LoVo (cell line): Measurements from ENCODE around the gene TRPM3.

ENCODE experiments used
- DNase-seq: peaks from one replicate; pipeline ENCODE4 v3.0.0-alpha.2; 2016; ENCODE audit warnings: low spot score

Gene TRPM3

DNA sequence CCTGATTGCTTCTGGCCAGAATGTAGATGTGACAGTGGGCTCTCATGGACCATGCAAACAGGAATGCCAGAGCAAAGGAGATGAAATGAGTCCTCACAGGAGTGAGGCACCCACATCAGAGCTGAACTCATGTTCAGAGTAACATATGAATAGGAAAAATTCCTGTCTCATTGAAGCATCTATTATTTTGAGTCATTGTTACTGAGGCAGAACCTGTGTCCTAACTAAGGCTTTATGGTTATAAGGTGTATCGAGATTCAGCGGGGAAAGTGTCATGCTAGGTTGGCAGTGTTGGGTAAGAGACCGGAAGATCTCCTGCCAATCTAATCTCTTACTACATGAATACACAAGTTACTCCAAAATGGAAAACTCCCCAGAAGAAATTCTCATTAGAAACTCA, 304.1 kb downstream of the TRPM3 start:
- DNase-seq = no peak

DNA sequence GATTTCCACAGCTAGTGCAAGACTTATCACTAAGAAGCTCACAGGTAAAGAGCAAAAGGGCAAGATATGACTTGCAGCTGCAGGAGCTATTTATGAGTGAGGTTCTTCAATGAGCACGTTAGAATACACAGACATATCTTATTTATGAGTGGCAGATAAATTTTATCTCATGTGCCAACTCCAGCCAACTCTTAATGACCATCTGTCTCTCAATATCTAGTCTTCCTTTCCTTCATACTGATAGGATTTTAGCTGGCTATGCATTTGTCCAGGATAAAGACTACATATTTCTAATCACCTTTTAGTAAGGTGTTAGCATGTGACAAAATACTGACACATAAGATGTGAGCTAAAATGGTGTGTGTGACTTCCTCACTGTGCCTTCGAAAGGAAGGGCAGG, 304.5 kb downstream of the TRPM3 start:
- DNase-seq = no peak

DNA sequence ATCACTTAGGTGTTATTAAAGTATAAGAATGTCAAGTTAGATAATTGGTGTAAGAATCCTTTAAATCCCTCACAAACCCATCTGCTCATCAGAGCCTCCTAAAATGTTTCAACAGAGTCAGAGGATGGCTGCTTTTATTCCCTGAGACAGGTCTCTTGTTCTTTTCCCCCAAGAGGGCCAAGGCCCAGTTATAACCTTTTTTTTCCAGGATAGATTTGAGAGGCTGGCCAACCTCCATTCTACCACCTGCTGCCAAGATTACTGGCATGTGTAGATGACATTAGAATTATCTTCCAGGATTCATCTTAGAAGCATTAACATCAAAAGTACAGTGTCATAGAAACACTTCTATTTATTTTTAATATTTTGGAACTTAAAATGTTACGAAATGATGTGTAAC, 305.1 kb downstream of the TRPM3 start:
- no peak for DNase-seq

DNA sequence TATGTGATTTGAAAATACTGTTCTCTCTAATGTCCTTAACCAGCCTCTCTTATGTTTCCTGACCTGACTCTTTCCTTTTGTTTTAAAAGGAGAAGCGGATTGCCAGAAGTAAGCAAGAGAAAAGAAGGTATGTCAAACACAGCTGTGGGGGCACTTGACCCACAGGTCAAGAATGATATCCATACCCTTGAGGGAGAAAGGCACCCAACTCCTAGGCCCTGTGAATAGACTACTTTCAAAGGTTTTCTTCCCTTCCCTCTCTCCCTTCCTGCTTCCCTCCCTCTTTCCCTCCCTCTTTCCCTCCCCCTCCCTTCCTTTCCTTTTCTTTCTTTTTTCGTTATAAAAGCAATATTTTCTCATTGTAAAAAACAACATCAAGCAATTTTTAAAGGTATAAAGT, 306.8 kb downstream of the TRPM3 start:
- no peak for DNase-seq

DNA sequence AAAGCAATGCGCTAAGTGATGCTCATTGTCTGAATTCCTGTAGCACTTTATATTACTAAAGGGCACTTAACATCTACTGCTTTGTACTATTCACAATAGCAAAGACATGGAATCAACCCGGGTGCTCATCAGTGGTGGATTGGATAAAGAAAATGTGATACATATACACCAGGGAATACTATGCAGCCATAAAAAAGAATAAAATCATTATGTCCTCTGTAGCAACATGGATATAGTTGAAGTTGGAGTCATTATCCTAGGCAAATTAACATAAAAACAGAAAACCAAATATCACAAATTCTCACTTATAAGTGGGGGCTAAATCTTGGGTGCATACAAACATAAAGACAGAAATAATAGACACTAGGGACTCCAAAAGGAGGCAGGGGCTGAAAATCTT, 308.3 kb downstream of the TRPM3 start:
- DNase-seq = no peak

DNA sequence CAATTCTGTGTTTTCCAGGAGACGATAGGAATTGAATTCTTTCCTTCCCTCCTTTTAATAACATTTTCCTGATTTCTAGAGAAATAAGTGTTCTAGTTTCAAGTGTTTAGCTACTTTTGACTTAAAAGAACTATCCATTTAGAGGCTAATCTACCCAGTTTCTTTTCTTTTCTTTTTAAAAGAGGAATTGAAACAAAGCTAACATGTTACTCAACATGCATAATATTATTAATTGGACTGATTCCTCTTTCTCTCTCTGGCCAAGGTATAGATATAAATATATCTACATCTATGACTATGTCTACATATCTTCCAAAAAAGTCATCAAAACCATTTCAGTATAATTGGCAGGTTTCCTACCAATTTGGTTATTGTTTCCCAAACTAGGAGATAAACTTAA, 309.8 kb downstream of the TRPM3 start:
- no peak for DNase-seq

DNA sequence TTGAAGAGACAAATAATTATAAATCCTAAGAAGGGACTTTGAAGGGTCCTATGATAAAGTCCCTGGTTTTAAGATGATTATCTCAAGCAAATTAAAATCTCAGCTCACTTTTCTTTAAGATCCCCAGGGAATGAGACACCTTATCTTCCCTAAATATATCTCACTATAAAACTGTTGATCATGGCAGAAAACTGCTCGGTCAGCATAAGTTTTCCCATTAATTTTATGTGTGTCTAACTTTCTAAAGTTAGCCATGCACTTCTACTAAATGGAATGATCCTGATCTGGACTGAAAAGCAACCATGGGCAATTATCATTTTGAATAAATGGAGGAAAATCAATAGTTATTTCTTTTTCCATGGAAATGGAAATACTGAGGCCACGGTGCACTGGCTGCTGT, 314.5 kb downstream of the TRPM3 start:
- DNase-seq = no peak

DNA sequence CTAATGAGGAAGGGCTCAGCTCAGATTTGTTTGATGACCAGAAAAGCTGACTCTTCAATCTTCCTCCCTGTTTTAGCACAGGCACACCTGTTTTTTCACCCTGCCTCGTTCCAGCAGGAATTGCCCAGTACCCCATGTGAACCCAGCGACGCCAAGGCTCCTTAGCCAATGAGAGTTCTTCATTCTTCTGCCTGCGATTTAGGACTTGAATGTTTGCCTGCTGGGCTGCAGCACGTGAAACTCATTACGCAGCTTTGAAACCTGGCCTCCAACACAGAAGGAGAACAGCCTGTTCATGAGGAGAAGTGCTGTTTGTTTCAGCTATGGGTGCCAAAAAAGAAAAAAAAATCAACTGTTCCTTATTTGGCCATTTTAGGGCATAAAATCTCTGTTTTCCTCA, 315.5 kb downstream of the TRPM3 start:
- DNase-seq = no peak

DNA sequence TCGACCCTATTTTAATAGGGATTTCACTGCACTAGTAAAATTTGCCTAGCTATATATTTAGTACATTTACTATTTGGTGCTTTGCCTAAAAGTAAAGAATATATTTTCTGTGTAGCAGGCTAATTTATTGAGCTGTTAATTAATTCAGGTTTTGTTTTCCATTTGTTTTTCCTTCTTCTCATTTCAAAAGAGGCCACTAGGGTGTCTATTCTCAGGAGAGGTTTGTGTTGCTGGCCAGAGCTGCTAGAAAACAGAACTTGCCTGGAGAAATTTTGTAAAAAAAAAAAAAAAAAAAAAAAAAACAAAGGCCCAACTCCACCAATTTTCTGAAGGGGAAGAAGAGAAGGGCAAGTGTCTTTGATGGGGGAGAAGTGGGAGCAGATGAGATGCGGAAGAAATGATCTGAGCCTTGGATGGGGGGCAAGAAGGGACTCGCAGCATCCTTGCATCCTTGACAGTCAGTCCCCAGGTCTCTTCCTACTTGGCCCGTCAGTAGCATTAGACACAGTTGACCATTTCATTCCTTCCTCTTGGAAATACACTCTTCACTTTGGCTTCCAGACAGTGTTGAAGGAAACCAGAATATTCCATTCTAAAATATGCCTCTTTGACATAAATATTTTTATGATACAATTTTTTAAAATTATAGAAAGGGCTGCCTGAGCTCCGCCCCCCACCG, 318.5 kb downstream of the TRPM3 start:
- no peak for DNase-seq

DNA sequence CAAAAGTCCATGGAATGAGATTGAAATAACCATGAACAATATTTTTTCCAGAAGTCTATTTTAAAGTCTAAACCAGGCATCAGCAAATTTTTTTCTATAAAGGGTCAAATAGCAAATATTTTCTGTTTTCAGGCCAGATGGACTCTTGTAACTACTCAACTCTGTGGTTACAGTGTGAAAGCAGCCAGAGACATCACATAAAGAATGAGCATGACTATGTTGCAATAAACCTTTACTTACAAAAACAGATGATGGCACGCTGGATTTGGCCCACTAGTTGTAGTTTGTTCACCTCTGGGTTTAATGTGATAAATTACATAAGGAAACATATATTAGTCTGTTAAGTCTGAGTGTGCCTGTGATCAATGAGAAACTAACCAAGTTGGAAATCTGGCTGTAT, 319.2 kb downstream of the TRPM3 start:
- DNase-seq = no peak

DNA sequence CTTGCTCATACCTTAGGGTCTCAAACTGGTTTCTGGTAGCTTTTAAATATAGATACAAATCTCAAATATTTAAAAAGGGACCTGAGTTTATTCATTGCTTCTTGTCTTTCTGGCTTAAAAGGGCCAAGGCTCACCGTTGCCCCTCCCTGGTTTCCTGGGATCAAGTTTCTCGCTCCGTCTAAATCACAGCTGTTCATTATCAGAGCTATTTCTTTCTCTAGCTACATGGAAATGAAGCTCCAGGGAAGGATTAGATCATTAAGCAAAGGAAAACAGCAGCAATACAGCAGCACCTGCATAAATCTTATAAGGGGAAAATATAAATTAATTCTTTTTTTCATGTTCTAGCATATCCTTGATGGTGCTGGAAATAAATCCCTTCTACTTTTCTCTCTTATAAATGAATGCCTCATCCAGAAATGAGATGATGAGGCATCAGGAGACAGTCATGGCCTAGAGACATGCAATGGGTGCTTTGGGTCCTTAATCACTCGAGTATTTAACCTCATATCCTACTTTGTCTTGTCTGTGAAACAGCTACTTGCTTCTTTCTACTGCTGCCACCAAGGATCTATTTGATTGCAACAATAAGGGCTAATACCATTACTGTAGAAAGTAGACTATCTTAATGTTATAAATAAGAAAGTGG, 320.1 kb downstream of the TRPM3 start:
- DNase-seq = no peak

DNA sequence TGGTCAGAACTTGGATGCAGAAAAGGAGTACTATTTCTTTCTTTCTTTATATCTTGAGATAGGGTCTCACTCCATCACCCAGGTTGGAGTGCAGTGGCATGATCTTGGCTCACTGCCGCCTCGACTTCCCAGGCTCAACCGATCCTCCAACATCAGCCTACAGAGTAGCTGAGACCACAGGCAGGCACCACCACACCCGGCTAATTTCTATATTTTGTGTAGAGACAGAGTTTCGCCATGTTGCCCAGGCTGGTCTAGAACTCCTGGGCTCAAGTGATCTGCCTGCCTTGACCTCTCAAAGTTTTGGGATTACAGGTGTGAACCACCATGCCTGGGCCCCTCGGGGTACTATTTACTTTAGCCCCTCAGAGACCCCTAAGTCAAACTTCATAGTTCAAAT, 323.4 kb downstream of the TRPM3 start:
- no peak for DNase-seq

DNA sequence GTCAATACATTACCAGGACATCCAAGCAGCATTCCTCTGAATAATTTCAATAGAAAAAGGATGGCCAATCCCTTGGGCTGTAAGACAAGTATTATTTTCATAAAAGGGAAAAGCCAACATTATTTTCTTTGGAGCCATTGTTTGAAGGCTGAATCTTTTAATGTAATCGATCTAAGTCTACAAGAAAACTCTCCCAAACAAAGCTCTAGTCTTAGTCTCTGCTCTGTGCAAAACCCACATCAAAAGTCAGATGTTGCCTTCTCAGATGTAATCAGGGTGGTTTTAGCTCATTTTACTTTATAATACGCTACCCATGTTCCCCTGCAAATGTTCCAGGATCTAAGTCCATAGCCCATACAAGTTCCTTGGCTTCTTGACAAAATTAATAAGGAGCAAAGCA, 325.6 kb downstream of the TRPM3 start:
- no peak for DNase-seq

DNA sequence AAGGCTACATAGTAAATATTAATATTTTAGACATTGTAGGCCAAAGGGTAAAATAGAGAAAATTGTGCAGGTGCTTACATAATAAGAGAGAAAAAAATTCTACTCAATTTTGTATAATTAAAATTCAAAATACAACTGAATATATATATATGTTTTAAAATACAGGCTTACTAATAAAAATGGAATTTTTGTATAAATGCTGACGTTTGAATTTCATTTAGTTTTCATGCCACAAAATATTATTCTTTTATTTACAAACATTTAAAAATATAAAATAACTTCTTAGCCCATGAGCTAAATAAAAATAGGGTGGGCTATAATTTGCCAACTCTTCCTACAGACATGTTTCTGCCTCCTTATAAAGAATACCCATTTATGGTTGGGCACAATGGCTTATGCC, 328.6 kb downstream of the TRPM3 start:
- no peak for DNase-seq

DNA sequence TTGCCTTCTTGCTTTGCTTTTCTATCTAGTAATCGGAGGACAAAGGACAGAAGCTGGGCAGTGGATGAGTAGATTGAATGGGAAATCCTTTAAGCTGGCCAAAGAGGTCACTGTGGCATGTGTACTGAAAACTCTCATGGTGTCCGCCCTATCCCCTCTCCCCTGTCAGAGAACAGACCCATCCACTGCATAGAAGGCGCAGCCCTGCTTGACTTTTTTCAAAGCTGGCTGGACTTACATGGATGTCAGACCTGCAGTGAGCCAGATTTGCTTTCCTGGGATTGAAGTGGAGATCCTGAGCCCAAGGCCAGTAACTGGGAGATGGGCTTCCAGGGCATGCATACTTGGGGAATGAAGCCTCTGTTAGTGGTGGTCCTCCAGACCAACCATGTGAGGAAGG, 329.5 kb downstream of the TRPM3 start:
- no peak for DNase-seq

DNA sequence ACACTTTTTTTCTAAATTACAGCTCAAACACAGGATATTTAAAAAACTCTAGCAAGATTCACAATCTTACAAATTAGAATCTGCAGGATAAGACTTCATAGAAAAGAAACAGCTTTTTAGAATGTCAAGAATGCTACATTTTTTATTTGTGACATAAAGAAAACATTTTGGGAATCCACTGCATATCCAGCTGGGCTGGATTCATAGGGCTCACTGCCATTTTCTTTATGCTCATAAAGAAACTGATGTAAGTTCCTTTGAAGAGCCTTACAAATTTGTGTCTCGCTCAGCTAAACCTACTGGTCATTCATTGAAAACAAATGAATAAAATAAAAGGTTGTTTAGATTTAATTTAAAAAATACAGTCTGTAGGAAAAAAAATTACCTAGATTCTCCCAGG, 332.3 kb downstream of the TRPM3 start:
- DNase-seq = no peak

DNA sequence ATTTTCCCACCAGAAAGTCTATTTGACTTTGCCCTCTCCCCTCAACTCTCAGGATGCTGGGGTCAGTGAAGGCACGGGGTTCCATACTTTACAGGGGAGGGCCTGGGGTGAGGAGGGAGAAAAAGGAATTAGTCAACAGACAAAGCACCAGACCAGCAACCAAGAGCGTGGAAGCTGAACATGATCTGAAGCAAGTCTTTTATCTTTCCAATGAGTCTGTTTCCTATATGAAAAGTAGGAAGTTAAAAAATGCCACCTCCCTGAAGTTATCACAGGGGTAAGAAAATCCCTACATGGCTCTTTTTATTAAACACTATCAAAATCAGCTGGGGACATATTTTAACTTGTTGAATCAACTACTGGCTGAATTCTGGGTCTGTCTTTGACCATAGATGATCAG, 337.0 kb downstream of the TRPM3 start:
- DNase-seq = no peak

DNA sequence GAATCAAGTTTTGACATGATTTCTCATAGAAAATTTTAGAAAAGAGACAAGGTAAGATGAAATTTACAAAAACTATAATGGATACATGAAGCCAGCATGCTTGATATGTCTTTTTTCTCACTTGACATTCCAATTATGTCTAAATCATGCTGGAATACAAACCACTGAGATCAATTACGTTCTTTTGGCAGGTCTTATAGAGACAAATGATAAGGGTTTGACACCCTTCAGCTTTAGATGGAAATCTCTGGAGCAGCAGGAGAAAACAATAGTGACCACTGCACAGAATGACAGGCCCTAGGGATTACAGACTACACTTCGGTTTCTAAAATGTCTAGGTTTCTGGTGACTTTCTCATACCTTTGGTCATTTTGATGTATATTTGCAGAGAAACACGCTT, 342.9 kb downstream of the TRPM3 start:
- no peak for DNase-seq

DNA sequence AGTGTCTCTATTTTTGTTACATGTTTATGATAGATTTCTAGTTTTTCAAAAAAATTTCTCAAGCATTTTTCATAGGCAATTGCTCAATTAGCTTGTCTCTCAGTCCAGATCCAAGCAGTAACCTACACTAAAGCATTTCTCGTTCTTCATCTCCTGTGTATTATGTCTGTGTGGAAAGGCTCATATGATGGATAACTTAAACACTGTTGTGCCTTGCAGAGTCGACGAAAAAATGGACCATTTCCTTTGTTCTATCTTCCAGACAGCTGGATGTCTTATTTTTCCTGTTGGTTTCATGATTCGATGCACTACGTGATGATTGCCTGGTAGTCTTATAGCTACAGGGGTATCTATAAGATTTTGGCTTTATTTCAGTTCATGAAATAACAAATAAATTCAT, 347.8 kb downstream of the TRPM3 start:
- no peak for DNase-seq

DNA sequence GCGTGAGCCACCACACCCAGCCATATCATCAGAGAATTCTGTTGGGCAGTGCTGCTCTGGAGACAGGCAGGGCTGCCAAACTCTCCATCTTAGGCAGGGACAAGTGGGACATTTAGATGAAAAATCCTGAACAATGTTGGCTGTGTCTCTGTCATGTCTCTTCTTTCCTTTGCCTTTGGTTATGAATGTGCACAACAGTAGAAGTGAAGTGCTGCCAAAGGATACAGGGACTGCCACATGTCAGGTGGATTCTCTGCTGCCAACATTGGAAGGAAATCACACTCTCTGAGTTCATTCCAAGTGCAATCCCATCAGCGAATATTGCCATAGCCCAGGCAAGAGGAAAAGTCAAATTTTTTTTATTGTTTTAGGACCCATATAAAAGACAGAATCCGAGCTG, 348.8 kb downstream of the TRPM3 start:
- no peak for DNase-seq

DNA sequence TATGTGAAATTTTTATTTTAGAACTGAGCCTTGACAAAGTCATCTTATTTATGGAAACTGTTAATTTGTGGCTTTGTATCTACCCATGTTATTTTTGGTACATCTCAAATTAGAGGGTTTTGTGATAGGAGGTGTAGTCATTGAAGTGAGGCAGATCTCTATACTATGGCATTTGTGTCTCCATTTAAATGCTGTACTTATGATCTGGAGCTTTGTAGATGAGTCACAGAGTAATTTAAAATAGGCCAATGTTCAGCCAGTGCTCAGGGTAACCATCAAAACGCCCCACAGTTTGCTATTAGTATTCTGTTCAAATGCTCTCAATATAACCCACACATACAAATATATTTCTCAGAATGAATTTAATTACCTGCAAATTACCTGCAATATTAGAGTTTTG, 355.5 kb downstream of the TRPM3 start:
- DNase-seq = no peak

DNA sequence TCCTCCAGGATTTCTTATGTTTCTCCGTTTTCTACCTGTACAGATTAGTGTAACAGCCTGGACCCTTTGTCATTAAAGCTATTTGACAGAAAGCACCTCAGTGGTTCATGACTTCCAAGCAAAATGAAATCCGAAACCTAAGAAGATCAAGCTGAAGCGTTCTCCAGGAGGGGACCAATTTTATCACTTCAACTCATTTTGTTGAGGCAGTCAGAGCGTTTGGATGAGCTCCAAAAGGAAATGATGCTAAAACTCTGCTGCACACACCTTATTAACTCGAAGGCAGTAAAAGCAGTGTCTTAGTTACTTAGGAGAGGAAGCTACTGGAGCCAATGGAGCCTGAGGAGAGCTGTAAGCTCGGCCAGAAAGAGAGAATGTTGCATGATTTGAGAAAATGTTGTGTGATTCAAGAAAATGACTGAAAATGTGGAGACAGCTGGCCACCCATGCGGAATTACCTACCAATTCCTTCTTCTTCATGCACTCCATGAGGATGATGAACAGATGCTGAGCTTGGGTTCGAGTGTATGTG, 360.2 kb downstream of the TRPM3 start:
- no peak for DNase-seq

DNA sequence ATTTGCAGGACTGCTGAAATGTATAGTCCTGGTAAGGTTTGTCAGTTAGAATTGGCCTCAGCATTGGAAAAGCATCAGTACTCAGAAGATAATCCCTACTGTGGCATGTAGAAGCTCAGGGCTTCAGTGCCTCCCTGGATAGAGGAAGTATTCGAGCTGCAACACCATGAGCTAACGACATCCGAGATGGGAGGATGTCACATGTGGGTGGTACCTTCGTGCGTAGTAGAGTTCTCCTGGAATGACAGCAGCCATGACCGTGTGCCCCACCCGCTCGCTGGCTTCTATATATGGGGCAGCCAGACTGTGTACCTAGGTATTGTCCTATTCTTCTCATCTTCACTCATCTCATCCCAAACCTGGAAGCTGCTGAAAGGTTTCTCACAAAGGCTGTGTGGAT, 361.2 kb downstream of the TRPM3 start:
- DNase-seq = no peak

DNA sequence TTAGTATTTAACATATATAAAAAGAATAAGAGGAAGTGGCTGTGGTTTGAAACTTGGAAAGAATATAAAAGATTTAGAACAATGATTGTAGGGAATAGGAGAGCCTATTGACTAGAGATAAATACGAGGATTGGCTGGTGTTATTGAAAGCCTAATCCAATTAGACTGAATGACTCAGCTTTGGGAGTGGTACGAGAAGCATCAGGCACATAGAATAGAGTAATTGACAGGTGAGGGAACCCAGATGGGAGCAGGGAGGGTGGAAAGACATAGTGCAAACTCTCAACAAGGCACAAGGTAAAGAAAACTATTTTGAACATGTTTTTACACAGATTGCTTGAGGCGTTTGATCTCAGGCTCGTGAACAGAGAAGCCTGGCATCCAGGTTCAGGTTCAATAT, 368.1 kb downstream of the TRPM3 start:
- no peak for DNase-seq
